GM20431 (cell line): Measurements from ENCODE around the gene PTPRU.
"Not testable (repeated sequence)": the region's sequence is repeated elsewhere in the genome, so short reads cannot be mapped to it uniquely, and the experiment has no call there.

ENCODE experiments used
- in situ Hi-C: fragments of 300-500 bp; cut with MseI, MboI; formaldehyde crosslinking; loops from one replicate; pipeline ENCODE4 v1.15.0; 2020; ENCODE audit warnings: low sequenced_read_pairs; ENCODE audit not compliant: unreplicated experiment

PTPRU gene

DNA sequence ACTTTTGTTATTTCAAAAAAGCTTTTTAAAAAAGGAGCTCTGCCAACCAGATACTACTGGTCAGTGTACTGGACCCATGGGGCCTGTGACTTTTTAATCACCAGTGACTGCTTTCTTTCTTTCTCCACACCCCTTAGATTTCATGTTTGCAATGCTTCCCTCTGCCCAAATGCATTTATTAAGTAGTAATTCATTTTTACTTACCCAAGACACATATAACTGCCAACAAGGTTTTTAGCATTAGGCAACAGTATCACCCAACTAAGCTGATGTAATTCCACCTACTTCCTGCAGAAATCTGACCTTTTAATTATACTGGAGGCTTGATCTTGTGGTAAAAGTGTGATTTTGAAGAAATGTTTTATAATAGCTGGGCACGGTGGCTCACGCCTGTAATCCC is 18.1 kb upstream of the PTPRU start:
- in situ Hi-C loops: no loop called here

DNA sequence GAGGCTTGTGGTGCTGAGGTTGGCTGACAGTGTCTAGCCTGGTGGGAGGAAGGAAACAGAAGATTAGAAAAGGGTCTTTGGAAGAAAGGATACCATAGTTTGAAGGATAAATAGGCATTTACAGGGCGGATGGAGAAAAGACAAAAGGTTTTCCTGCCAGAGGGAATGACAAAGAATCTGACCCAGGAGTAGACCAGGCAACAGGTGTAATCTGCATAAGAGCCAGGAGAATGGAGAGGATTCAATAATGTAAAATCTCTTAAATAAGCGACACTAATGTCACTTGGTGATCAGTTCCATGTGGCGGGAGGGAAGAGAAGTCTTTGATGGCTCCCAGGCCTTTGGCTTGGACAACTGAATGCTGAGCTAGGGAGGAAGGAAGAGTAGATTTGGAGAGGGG is 15.0 kb upstream of the PTPRU start:
- in situ Hi-C loops: no loop called here

- in situ Hi-C loops: not testable (repeated sequence)
Measured at GRCh38 chr1:29222260-29222659, 14.1 kb upstream of the PTPRU start.

- in situ Hi-C loops: no loop called here
Measured at GRCh38 chr1:29222686-29223085, 13.6 kb upstream of the PTPRU start.

DNA sequence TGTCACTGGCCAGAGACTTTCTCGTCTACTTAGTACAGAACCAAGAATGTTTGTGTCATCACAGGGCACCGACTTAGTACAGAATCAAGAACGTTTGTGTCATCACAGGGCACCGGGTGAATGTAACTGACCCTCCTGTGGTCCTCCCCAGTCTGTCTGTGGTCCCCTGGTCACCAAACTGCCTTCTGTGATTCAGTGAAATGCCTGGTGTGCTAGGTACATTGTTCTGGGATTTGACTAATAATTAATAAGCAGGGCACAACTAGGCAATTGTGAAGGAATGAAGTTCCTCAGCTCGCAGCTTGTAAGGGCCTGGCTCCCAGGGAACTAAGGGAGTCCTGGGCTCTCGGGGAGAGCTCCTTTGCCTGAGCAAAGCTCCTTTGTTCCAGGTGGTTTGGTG is 12.8 kb upstream of the PTPRU start:
- in situ Hi-C loops: no loop called here

DNA sequence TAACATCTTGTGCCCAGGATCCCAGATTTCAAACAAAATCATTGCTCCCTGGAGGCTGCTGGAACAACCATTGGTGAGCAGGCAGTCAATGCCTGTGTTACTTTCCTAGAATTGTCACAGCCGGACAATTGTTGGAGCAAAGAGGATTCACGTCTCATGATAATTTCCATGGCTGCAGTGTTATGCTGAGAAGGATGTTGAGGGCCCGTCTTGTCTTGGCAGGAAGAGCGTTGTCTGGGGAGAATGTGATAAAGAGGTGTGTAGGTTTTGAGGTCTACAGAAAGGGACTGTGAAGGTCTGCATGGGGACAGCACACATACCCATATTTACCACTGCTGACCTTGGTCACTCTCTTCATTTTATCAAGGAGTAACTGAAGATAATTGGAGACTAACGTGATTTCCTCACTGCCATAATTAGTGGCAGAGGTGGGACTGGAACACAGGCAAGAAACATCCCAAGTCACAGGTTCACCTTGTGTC is 11.9 kb upstream of the PTPRU start:
- in situ Hi-C loops: no loop called here

DNA sequence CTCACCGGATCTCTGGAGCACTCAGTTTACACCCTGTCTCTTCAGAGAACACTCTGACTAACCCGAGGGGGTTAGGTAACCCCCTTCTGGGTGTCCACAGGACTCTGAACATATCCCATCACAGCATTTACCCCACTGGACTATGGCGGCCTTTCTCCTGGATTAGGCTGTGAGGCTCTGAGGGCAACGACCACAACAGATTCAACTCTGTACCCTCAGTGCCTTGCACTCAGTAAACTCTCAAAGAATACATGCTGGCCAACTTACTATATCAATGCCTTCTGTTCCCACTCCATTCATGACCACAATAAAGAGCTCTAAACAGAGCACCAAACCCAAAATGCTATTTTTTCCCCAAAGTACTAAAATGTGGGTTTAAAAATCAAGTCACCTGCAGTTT is 11.0 kb upstream of the PTPRU start:
- in situ Hi-C loops: loop anchor here (25.0 kb wide), 1 partner anchor 612 kb away; no protein-coding TSS in a partner anchor

- in situ Hi-C loops: loop anchor here (25.0 kb wide), 1 partner anchor 610 kb away; no protein-coding TSS in a partner anchor
Measured at GRCh38 chr1:29227511-29227910, 8.8 kb upstream of the PTPRU start.

GRCh38 chr1:29230204-29230552 is 6.1 kb upstream of the PTPRU start:
- in situ Hi-C loops: loop anchor here (25.0 kb wide), 1 partner anchor 607 kb away; no protein-coding TSS in a partner anchor

- in situ Hi-C loops: loop anchor here (25.0 kb wide), 1 partner anchor 607 kb away; no protein-coding TSS in a partner anchor
Measured at GRCh38 chr1:29230553-29231378, 5.6 kb upstream of the PTPRU start, which contains the start of gene MECR. TSS of gene MECR (minus strand) at chr1:29230934. CDS start at chr1:29230906, 28 bp downstream.

DNA sequence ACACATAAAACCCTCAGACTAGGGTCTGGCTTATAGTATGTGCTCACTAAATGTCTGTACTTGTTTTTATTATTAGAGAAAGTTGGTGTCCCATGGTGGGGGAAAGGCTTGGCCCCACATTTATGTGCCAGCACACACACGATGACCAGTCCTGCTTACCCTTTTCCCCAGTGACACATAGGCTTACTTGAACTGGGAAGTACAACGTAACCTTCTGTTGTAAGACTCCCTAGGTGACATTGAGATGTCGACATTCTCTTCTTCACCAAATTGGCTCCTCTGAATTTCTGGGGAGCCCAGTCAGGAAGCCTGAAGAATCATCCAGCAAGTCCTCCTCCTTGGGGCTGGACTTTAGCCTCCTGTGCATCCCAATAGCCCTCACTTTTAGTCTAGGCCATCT is 3.9 kb upstream of the PTPRU start:
- in situ Hi-C loops: loop anchor here (25.0 kb wide), 1 partner anchor 605 kb away; no protein-coding TSS in a partner anchor

GRCh38 chr1:29233693-29234092 is 2.6 kb upstream of the PTPRU start:
- in situ Hi-C loops: loop anchor here (25.0 kb wide), 1 partner anchor 604 kb away; no protein-coding TSS in a partner anchor

DNA sequence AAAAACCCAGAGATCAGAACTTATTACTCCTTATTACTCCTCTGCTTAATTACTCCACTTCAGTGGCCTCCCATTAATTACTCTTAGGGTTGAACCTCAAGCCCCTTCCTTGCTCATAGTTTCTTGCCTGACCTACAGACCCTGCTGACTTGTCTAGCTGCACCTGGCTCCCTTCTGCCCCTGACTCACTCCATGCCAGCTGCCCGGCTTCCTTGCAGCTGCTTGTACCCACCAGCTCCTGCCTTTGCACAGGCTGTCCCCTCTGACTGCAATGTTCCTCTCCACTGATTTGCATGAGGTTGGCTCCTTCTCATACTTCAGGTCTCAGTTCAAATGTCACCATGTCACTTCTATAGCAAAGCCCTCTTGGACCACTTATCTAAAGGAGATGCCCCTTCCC is 1.9 kb upstream of the PTPRU start:
- in situ Hi-C loops: loop anchor here (25.0 kb wide), 1 partner anchor 603 kb away; no protein-coding TSS in a partner anchor

DNA sequence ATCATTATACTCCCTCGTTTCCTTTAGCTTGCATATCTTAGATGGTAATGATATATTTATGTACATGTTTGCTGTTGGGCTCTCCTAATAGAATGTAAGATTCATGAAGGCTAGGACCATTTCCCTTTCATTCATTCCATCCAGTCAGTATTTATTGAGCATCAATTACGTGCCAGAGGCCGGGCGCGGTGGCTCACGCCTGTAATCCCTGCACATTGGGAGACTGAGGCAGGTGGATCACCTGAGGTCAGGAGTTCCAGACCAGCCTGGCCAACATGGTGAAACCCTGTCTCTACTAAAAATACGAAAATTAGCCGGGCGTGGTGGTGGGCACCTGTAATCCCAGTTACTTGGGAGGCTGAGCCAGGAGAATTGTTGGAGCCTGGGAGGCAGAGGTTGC is 1.4 kb upstream of the PTPRU start:
- in situ Hi-C loops: loop anchor here (25.0 kb wide), 1 partner anchor 602 kb away; no protein-coding TSS in a partner anchor

DNA sequence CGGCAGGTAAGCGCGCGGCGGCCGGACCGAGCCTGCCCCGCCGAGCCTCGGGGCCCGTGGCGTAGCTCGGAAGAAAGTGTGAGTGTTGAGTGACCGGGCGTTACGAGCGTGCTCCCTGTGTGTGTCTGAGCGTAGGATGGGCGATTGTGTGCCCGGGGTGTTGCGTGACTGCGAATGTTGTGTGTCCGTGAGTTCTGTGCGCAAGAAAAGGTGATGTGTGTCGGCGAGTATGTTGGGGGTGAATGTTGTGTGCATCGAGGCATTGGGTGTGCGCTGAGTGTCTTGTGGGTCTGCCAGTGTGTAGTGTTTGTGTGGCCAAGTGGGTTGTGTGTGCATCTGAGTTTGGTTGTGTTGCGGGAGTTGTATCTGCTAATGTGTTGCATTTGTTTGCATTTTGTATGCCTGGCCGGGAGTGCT is 398 bp downstream of the PTPRU start:
- in situ Hi-C loops: loop anchor here (25.0 kb wide), 1 partner anchor 601 kb away; no protein-coding TSS in a partner anchor

GRCh38 chr1:29237129-29237821 is 953 bp downstream of the PTPRU start:
- in situ Hi-C loops: loop anchor here (25.0 kb wide), 1 partner anchor 600 kb away; no protein-coding TSS in a partner anchor

DNA sequence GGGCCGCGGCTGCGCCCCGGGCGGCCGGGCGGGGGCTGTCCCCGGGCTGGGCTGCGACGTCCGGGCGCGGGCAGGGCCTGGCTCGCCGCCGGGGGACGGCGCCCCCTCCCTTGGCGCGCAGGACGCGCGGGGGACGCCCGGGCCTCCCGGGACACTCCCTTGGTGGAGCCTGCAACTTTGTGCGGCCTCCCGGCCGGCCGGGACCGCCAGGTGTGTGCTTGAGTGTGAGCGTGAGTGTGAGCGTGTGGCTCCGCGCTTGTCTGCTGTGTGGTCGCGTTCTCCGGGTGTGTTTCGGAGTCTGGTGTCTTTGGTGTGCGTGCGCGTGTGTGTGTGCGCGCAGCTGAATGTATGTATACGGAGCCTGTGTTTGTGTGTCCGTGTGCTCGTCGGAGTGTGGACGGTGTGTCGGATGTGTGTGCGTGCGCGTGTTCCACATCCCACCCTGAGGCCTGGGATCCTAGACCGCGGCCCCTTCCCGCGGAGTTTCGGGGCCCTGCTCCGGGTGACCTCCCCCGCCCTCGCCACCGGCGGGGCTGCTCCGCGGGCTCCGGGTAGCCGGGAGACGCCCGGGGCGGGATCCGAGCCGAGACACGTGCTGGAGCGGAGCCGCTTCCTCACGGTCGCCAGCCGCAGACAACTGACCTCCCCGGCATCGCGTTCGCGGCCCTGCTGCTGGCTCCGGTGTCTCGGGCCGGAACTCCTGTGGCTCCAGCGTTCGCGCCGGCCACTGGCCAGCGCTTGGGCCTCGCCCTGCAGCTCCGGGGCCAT is 1.7 kb downstream of the PTPRU start:
- in situ Hi-C loops: loop anchor here (25.0 kb wide), 1 partner anchor 599 kb away; no protein-coding TSS in a partner anchor

- in situ Hi-C loops: loop anchor here (25.0 kb wide), 1 partner anchor 599 kb away; no protein-coding TSS in a partner anchor
Measured at GRCh38 chr1:29238620-29239002, 2.3 kb downstream of the PTPRU start.

GRCh38 chr1:29239142-29239541 is 2.8 kb downstream of the PTPRU start:
- in situ Hi-C loops: loop anchor here (25.0 kb wide), 1 partner anchor 598 kb away; no protein-coding TSS in a partner anchor
